Stimulated activated naive CD8-positive, alpha-beta T cell treated with anti-CD3 and anti-CD28 coated beads, Interleukin-15, Interleukin-2, amounts not matched to agents 100 U/mL and 50 U/mL, for 24 hours (primary cell): Measurements from ENCODE around the gene TBRG1.
"Not testable (repeated sequence)": the region's sequence is repeated elsewhere in the genome, so short reads cannot be mapped to it uniquely, and the experiment has no call there.

Source experiments
- ATAC-seq: fragments of 150-1000 bp; cut with Tn5 transposase; one replicate; pipeline ENCODE4 v1.10.0; 2021
- DNase-seq: peaks from one replicate; pipeline ENCODE4 v3.0.0; 2021

Gene TBRG1

GRCh38 chr11:124622531-124623451 lies at the start of gene TBRG1:
Gene TBRG1 (plus strand): TSS chr11:124622864. CDS start chr11:124623084, 220 bp downstream.
- peak; percentile 99 for ATAC-seq

GRCh38 chr11:124577716-124578427 lies 44.8 kb upstream of the TBRG1 start:
- no peak for DNase-seq
- ATAC-seq, result no peak

More at GRCh38 chr11:124622531-124623451, at the start of gene TBRG1:
- peak; percentile 85 for DNase-seq

GRCh38 chr11:124578761-124579160 lies 43.9 kb upstream of the TBRG1 start:
- DNase-seq (no peak), ATAC-seq (no peak)

GRCh38 chr11:124581817-124582216 lies 40.8 kb upstream of the TBRG1 start:
- DNase-seq (no peak), ATAC-seq (no peak)

GRCh38 chr11:124582565-124582964 lies 40.1 kb upstream of the TBRG1 start:
- ATAC-seq (no peak), DNase-seq (no peak)

- ATAC-seq (no peak), DNase-seq (no peak)
These were observed 38.9 kb upstream of the TBRG1 start for GRCh38 chr11:124583781-124584180.

GRCh38 chr11:124584681-124585372 lies 37.8 kb upstream of the TBRG1 start:
- ATAC-seq (no peak), DNase-seq (no peak)

- ATAC-seq (peak; percentile 28), DNase-seq (peak; percentile 50)
These were observed 36.3 kb upstream of the TBRG1 start for GRCh38 chr11:124586238-124586860.

GRCh38 chr11:124591430-124591829 lies 31.2 kb upstream of the TBRG1 start:
- DNase-seq (no peak), ATAC-seq (no peak)

GRCh38 chr11:124592627-124593026 lies 30.0 kb upstream of the TBRG1 start:
- DNase-seq (no peak), ATAC-seq (no peak)

GRCh38 chr11:124595302-124595701 lies 27.4 kb upstream of the TBRG1 start:
- ATAC-seq, result no peak

GRCh38 chr11:124597626-124598025 lies 25.0 kb upstream of the TBRG1 start:
- no peak for ATAC-seq

More at GRCh38 chr11:124595302-124595701, 27.4 kb upstream of the TBRG1 start:
- DNase-seq, result no peak

GRCh38 chr11:124600621-124601320 lies 21.9 kb upstream of the TBRG1 start:
- DNase-seq (no peak), ATAC-seq (no peak)

More at GRCh38 chr11:124597626-124598025, 25.0 kb upstream of the TBRG1 start:
- no peak for DNase-seq

- peak; percentile 43 for ATAC-seq
- no peak for DNase-seq
These were observed 20.5 kb upstream of the TBRG1 start for GRCh38 chr11:124602193-124602592.

- ATAC-seq, DNase-seq: not testable (repeated sequence)
These were observed 19.9 kb upstream of the TBRG1 start for GRCh38 chr11:124602723-124603122.

- no peak for DNase-seq
- no peak for ATAC-seq
These were observed 16.9 kb upstream of the TBRG1 start for GRCh38 chr11:124605719-124606118.

GRCh38 chr11:124608147-124608546 lies 14.5 kb upstream of the TBRG1 start:
- ATAC-seq (no peak), DNase-seq (no peak)

GRCh38 chr11:124610295-124610694 lies 12.4 kb upstream of the TBRG1 start:
- no peak for ATAC-seq
- no peak for DNase-seq

- DNase-seq, result no peak
- no peak for ATAC-seq
These were observed 11.6 kb upstream of the TBRG1 start, which contains the start of gene PANX3 for GRCh38 chr11:124611064-124611463. Gene PANX3 (plus strand): TSS chr11:124611428. CDS start chr11:124611557, 129 bp downstream.

- DNase-seq (no peak), ATAC-seq (peak; percentile 55)
These were observed 10.6 kb upstream of the TBRG1 start for GRCh38 chr11:124612045-124612444.

GRCh38 chr11:124612567-124613246 lies 10.0 kb upstream of the TBRG1 start:
- no peak for ATAC-seq
- no peak for DNase-seq
